ENCODE data around the gene VWCE.
"Not testable (repeated sequence)": the region's sequence is repeated elsewhere in the genome, so short reads cannot be mapped to it uniquely, and the experiment has no call there.

- TF ChIP-seq CTCF (conservative IDR thresholded peaks at IDR 0.05; ENCODE audit: low read length); EZH2phosphoT487 (IDR thresholded peaks at IDR 0.05; ENCODE audit: borderline replicate concordance): not testable (repeated sequence)
These were observed 82.9 kb downstream of the VWCE start for GRCh38 chr11:61212202-61212601.
